H1 (cell line): ENCODE data around the gene ALK.

Experiments
- CHD2 ChIP-seq: IDR thresholded peaks from 2 replicates; pipeline ENCODE4 v1.6.1; 2012; ENCODE audit warnings: low read length, improper control_type of control experiment
- CTCF ChIP-seq, 3 experiments: IDR thresholded peaks; 1 replicate in 2 of 3; 2 replicates in 1 of 3; pipeline versions ENCODE4 v1.5.1 to v1.6.1; 2011; ENCODE audit warnings: low read length in 3 of 3, mild to moderate bottlenecking in 3 of 3, inconsistent platforms in 2 of 3, low read depth in 1 of 3, moderate library complexity in 1 of 3; ENCODE audit not compliant: insufficient read depth in 1 of 3; ENCODE audit errors: control extremely low read depth in 1 of 3
- EP300 ChIP-seq, 2 experiments: IDR thresholded peaks; 1 replicate in 1 of 2; 2 replicates in 1 of 2; pipeline ENCODE4 v1.6.1; 2011 to 2012; ENCODE audit warnings: low read depth in 2 of 2, low read length in 2 of 2, mild to moderate bottlenecking in 2 of 2, borderline replicate concordance in 1 of 2, inconsistent platforms in 1 of 2, moderate library complexity in 1 of 2
- EZH2 ChIP-seq: fragments of 200-600 bp; sonication (generic); IDR thresholded peaks from 2 replicates; pipeline ENCODE4 v1.7.1; 2012; ENCODE audit warnings: low read depth, mild to moderate bottlenecking, moderate library complexity, low read length, inconsistent platforms; ENCODE audit not compliant: severe bottlenecking
- HDAC2 ChIP-seq, 2 experiments: fragments of 300-600 bp in 1 of 2; sonication (generic) in 1 of 2; IDR thresholded peaks; 2 replicates each; pipeline ENCODE4 v1.6.1; 2011 to 2012; ENCODE audit warnings: low read depth in 2 of 2, low read length in 2 of 2, mild to moderate bottlenecking in 2 of 2, moderate library complexity in 2 of 2, borderline replicate concordance in 1 of 2, inconsistent platforms in 1 of 2
- JUN ChIP-seq: IDR thresholded peaks from 2 replicates; pipeline ENCODE4 v1.6.1; 2011; ENCODE audit warnings: low read depth, mild to moderate bottlenecking, improper control_type of control experiment, low read length
- MAX ChIP-seq: IDR thresholded peaks from 2 replicates; pipeline ENCODE4 v1.6.1; 2012; ENCODE audit warnings: inconsistent platforms
- PHF8 ChIP-seq: fragments of 200-600 bp; sonication (generic); conservative IDR thresholded peaks from 2 replicates; pipeline ENCODE4 v1.7.1; 2012; ENCODE audit warnings: low read depth, mild to moderate bottlenecking, inconsistent platforms, low read length, moderate library complexity
- POLR2A ChIP-seq, 2 experiments: IDR thresholded peaks; 1 replicate in 1 of 2; 2 replicates in 1 of 2; pipeline ENCODE4 v1.6.1; 2011; ENCODE audit warnings: low read depth in 2 of 2, low read length in 2 of 2, mild to moderate bottlenecking in 2 of 2; ENCODE audit errors: control extremely low read depth in 1 of 2
- POLR2AphosphoS5 ChIP-seq: IDR thresholded peaks from 2 replicates; pipeline ENCODE4 v1.6.1; 2011; ENCODE audit warnings: low read depth, low read length
- RAD21 ChIP-seq, 2 experiments: IDR thresholded peaks in 1 of 2; conservative IDR thresholded peaks in 1 of 2; 2 replicates each; pipeline ENCODE4 v1.6.1; 2011; ENCODE audit warnings: low read depth in 2 of 2, low read length in 2 of 2, improper control_type of control experiment in 1 of 2, inconsistent platforms in 1 of 2, mild to moderate bottlenecking in 1 of 2, moderate library complexity in 1 of 2
- TCF12 ChIP-seq: IDR thresholded peaks from 2 replicates; pipeline ENCODE4 v1.6.1; 2011; ENCODE audit warnings: low read depth, mild to moderate bottlenecking, low read length

GRCh38 chr2:29610569-29610968 lies 310.8 kb downstream of the ALK start:
- TF ChIP-seq EZH2 (no peak), RAD21 (IDR thresholded peaks at IDR 0.05 in 1 of 2, conservative IDR thresholded peaks at IDR 0.05 in 1 of 2; ENCODE audit: low read depth in 2 of 2, low read length in 2 of 2) (no peak), MAX (no peak), POLR2A (IDR thresholded peaks at IDR 0.05; ENCODE audit: control extremely low read depth in 1 of 2, low read depth in 2 of 2, low read length in 2 of 2) (no peak), CTCF (IDR thresholded peaks at IDR 0.05; ENCODE audit: control extremely low read depth in 1 of 3, insufficient read depth in 1 of 3, low read depth in 1 of 3, low read length in 3 of 3) (no peak), CHD2 (no peak), TCF12 (no peak), HDAC2 (IDR thresholded peaks at IDR 0.05; ENCODE audit: borderline replicate concordance in 1 of 2, low read depth in 2 of 2, low read length in 2 of 2) (no peak), EP300 (IDR thresholded peaks at IDR 0.05; ENCODE audit: borderline replicate concordance in 1 of 2, low read depth in 2 of 2, low read length in 2 of 2) (no peak), POLR2AphosphoS5 (no peak), JUN (no peak), PHF8 (no peak)
